Measurements from ENCODE around the gene AATK.

- TF ChIP-seq SUZ12 (IDR thresholded peaks at IDR 0.05; ENCODE audit: extremely low read depth, insufficient read depth, insufficient read length) (no peak), YY1 (IDR thresholded peaks at IDR 0.05; ENCODE audit: insufficient read depth, insufficient read length) (no peak)
These were observed 23.0 kb upstream of the AATK start for GRCh38 chr17:81189016-81189415.

Measured in NT2/D1 (cell line).